LNCAP (cell line): Measurements from ENCODE around the gene SLC35B4.

ENCODE experiments used
- CTCF ChIP-seq: fragments of 450-650 bp; IDR thresholded peaks from 2 replicates; pipeline ENCODE4 v1.5.1; 2017; ENCODE audit warnings: mild to moderate bottlenecking

Gene SLC35B4

DNA sequence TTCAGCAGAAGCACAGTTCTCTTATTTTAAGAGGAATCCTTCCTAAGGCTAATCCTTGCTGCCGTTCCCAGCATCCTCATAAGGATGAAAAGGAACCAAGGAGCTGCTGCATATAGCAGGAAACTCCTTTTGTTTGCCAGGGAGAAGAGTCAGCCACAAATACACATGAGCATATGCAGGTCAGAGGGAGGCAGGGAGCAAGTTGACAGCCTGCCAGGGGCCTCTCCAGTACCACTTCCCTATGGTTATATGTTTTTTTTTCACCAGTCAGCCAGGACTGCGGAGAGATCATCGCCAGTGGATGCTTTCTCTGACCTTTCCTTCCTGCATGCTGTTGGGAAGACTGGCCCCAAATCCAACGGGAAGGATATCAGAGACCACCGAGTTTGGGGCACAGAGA is 39.8 kb downstream of the SLC35B4 start:
- TF ChIP-seq CTCF, result no peak

- TF ChIP-seq CTCF, result no peak
Measured at GRCh38 chr7:134262322-134262721, 54.4 kb downstream of the SLC35B4 start.

DNA sequence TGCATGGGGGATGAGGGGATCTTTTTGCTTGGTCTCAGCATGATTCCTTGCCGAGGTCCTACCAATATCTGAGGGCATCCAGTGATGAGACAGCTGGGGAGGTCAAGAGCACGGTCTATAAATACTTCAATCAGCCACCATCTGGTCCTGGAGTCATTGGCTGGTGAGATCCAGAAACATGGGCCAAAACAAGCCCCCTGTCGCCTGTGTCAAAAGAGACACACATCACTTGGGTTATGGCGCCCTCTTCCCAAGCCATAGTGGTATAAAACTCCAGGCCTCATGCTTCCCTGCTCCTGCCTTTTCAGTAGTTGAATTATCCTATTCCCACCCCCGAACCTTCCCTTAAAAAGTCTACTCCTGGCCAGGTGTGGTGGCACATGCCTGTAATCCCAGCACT is 60.9 kb downstream of the SLC35B4 start:
- TF ChIP-seq CTCF, result no peak

GRCh38 chr7:134254311-134254710 is 62.4 kb downstream of the SLC35B4 start:
- no peak for TF ChIP-seq CTCF

DNA sequence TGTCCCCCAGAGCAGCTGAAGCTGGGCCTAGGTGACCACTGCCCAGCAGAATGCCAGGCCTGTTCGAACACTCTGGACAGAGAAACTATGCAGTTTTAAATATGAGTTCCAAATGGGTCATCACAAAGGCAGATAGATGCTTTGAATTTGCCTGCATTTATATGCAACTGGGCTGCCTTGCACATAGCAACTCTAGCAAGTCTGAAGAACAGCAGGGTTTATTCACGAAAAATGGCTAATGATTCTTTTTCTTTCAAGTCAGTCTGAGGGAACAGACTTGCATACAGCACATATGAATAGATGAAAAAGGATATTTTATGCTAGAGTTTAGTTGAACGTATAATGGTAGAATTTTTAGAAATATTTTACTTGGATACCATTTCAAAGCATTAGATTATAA is 68.5 kb downstream of the SLC35B4 start:
- no peak for TF ChIP-seq CTCF

DNA sequence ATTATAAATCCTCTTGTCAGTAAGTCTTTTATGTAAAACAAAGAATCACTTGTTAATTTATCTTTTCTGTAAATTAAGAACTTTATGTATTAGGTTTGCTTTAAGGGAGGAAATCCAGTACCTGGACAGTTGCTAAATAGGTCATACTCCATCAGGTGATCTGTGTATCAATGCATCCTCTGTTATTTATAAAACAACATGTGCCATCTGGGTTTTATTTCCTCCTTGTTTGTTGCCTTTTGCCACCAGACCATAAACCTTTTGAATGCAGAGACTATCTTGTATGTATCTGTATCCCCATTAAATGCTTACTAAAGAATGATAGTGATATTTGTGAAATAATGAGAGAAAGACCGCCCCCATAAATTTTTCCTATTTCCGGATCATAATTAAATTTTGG is 70.0 kb downstream of the SLC35B4 start:
- no peak for TF ChIP-seq CTCF

- no peak for TF ChIP-seq CTCF
Measured at GRCh38 chr7:134246347-134246746, 70.4 kb downstream of the SLC35B4 start.

DNA sequence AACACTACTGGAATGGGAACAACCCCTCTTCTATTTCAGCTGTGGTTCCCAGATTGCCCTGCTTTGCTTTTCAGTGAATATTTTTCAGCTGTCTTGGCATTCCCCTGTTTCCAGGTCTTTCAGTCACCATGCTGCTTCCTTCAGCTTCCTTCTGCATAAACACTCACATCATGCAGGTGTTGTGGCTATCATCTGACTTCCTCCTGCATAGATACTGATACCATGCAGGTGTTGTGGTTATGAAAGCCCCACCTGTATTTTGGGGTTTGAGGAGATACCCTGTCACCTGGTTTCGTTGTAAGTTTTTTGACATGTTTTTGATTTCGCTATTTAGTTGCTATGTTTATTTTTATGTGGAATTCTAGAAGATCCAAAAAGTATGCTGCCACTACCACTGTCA is 71.5 kb downstream of the SLC35B4 start:
- TF ChIP-seq CTCF, result no peak
